ENCODE results near the gene NRXN2.

The NRXN2 gene

DNA sequence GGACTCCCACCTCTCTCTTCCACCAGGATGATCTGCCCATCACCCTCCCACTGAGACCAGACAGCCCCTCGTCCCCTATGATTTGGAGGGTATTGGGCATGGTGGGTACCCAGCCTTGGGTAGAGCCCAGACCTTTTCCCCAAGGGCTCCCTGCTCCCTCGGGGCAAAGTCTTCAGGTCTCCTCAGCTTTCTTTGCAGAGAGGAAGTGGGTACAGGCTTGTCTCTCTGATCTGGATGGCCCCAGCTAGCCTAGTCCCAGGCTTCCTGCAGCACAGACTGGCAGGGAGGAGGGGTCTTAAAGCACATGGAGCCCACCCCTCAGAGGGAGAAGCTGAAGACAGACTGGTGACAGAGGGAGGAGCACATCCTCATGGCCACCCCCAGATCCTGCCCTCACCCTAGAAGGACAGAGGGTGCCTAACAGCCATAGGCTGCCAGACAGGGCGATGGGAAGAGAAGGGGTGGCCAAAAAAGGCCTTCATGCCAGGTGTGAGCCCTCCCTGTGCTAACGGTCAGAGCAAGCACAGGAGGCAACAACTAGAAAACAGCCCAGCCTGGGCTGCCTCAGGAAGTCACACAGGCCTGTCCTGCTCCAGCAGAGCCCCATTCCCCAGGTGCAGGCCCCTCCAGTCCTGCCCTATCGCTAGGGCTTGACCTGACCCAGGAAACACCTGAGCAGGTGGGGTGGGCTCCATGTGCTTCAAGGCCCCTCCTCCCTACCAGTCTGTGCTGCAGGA lies 101.5 kb downstream of the NRXN2 start:
- TF ChIP-seq CTCF (IDR thresholded peaks at IDR 0.05; ENCODE audit: low read length, missing control alignments), result no peak
- no peak overlapping the region for H3K4me3 ChIP-seq (replicated peaks; ENCODE audit: low read depth, low read length)
- DNase-seq (ENCODE audit: low read depth), result no peak

- no peak for TF ChIP-seq CTCF (IDR thresholded peaks at IDR 0.05; ENCODE audit: low read length, missing control alignments)
- H3K4me3 ChIP-seq (replicated peaks; ENCODE audit: low read depth, low read length), result no peak overlapping the region
- DNase-seq (ENCODE audit: low read depth), result peak; percentile 11
Observed at GRCh38 chr11:64620381-64620971, 102.5 kb downstream of the NRXN2 start.

GRCh38 chr11:64619811-64620380 lies 103.1 kb downstream of the NRXN2 start:
- DNase-seq (ENCODE audit: low read depth), result peak; percentile 75
- no peak for TF ChIP-seq CTCF (IDR thresholded peaks at IDR 0.05; ENCODE audit: low read length, missing control alignments)
- H3K4me3 ChIP-seq (replicated peaks; ENCODE audit: low read depth, low read length), result no peak overlapping the region

DNA sequence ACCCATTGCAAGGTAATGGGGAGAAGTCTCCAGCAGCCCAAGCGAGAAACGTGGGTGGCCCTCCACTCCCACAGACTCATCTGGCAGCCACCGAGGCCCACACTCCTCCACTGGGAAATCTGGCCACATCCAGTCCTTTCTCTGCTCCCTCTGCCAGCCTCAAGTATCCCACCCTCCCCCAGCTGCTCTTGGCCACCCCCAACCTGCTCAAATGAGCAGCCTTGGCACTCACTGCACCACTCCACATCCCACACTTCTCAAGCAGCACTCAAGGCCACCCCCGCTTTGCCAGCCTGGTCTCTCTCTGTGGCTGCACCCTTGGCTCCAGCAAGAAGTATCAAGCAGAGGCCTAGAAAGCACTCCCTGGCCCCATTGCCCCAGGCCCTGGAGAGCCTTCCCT lies 103.8 kb downstream of the NRXN2 start:
- H3K4me3 ChIP-seq (replicated peaks; ENCODE audit: low read depth, low read length), result no peak overlapping the region
- no peak for TF ChIP-seq CTCF (IDR thresholded peaks at IDR 0.05; ENCODE audit: low read length, missing control alignments)
- DNase-seq (ENCODE audit: low read depth), result no peak

GRCh38 chr11:64616817-64617216 lies 106.2 kb downstream of the NRXN2 start:
- DNase-seq (ENCODE audit: low read depth), result no peak
- H3K4me3 ChIP-seq (replicated peaks; ENCODE audit: low read depth, low read length), result no peak overlapping the region
- no peak for TF ChIP-seq CTCF (IDR thresholded peaks at IDR 0.05; ENCODE audit: low read length, missing control alignments)

DNA sequence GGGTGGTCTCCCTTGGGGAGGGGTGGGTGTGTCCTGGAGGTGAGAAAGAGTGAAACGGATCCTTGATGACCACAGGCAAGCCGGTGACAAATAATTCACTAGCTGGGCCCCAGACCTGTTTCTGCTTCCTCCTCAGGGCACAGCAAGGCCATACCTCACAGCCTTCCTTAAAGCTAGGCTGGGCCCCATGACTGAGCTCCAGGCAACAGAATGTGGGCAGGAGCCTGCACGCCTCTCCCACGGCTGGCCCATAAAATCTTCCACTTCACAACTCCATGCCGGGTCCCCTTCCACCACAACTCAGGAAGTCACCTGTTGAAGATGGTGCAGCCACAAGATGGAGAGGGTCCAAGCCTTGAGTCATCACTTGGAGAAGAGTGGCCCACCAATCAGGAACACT lies 108.1 kb downstream of the NRXN2 start:
- no peak for TF ChIP-seq CTCF (IDR thresholded peaks at IDR 0.05; ENCODE audit: low read length, missing control alignments)
- DNase-seq (ENCODE audit: low read depth), result no peak
- no peak overlapping the region for H3K4me3 ChIP-seq (replicated peaks; ENCODE audit: low read depth, low read length)

All from fibroblast of pulmonary artery (primary cell).